Activated CD8-positive, alpha-beta memory T cell treated with anti-CD3 and anti-CD28 coated beads, Interleukin-2, amount 10 ng/mL, durations not matched to agents 7 days and 5 days (primary cell): Measurements from ENCODE around the gene SYT15. TPM values are rescaled to one million over a fixed set of nuclear protein-coding genes. Genes with fewer than 3 reads are reported as not detected.
"Not testable (repeated sequence)": the region's sequence is repeated elsewhere in the genome, so short reads cannot be mapped to it uniquely, and the experiment has no call there.

ENCODE experiments used
- ATAC-seq: fragments of 150-1000 bp; cut with Tn5 transposase; one replicate; pipeline ENCODE4 v1.10.0; 2021; ENCODE audit warnings: moderate library complexity
- CTCF ChIA-PET: fragments of 350-600 bp; sonication (Branson Sonifier 250); formaldehyde crosslinking; loops from one replicate; lab custom pipeline; 2021; ENCODE audit warnings: antibody characterized with exemption; lab: Charles Lee
- DNase-seq: peaks from one replicate; pipeline ENCODE4 v3.0.0-alpha.2; 2020
- H3K27ac Mint-ChIP-seq: one replicate; pipeline ENCODE4 v1.8.0; 2021; ENCODE audit warnings: mild to moderate bottlenecking, mixed read lengths
- H3K27me3 Mint-ChIP-seq: one replicate; pipeline ENCODE4 v1.8.0; 2021; ENCODE audit warnings: mixed read lengths
- H3K36me3 Mint-ChIP-seq: one replicate; pipeline ENCODE4 v1.8.0; 2021; ENCODE audit warnings: mild to moderate bottlenecking, mixed read lengths
- H3K4me1 Mint-ChIP-seq: one replicate; pipeline ENCODE4 v1.8.0; 2021; ENCODE audit warnings: mixed read lengths
- H3K4me3 Mint-ChIP-seq: one replicate; pipeline ENCODE4 v1.8.0; 2021; ENCODE audit warnings: mild to moderate bottlenecking, moderate library complexity, mixed read lengths
- H3K9me3 Mint-ChIP-seq: one replicate; pipeline ENCODE4 v1.8.0; 2022; ENCODE audit warnings: low read depth, mixed read lengths
- total RNA-seq, 2 experiments: library from RNA; stranded (reverse); gene quantifications; one replicate each; pipeline ENCODE4 v1.2.3, GENCODE V29; 2021

The SYT15 gene
- total RNA-seq, 2 experiments from 2014 or later: 0.33 to 1.5 TPM

DNA sequence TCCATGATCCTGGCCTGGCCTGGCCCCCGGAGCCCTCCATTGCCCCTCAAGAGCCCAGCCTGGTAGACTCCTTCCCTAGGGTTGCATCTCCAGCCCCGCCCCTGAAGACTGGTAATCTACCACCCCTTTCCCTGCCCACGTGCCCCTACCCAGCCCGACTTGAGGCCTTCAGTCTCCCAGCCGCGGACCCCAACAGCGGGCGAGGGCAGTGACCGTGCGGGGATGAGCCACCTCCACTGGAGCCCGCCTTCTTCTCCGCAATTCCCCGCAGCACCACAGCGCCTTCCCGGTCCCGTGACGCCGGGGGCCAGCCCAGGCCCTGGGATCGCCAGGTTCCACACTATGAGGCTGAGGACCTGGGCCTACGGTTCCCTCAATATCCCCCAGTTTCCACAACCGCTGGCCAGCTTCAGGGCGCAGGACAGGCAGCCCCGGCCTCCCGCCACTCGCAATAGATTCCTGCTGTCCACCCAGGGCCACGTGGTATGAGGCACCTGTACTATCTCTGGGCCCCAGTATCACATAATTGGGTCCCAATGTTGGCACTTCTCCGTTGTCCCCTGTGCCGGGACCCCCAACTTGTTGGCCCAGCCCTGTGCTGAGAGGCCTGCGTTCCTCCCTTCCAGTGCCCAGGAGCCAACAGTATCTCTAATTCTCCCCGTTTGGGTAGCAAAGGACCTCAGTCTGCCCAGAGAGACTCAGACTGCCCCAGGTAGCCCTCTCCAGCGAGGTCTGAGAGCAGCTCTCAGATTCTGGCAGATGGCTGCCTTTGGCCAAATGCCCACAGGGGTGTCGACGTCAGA is 21.4 kb upstream of the SYT15 start:
- Mint-ChIP-seq H3K36me3 (no peaks in the 10 kb centered on the region), H3K27me3 (no peaks in the 10 kb centered on the region), H3K4me3 (no peak overlapping the region), H3K9me3 (no peaks in the 10 kb centered on the region), H3K27ac (no peak overlapping the region), H3K4me1 (peaks cover 2% of the 10 kb centered on the region)
- CTCF ChIA-PET: no interaction called here
- no peak for ATAC-seq
- DNase-seq: peak; percentile 42

DNA sequence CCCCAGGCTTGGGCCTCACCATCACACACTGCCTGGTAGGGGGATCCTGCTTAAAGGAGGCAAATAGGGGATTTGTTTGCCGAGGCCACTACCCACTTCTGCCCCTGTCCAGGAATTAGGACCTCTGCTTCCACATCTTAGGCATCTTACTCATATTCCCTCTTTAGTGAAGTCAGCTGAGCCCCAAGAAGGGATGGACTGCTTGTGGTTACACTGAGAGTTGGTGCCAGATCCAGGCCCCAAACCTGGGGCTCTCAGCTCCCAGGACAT is 20.9 kb upstream of the SYT15 start:
- no peaks in the 10 kb centered on the region for H3K27me3 Mint-ChIP-seq
- no peaks in the 10 kb centered on the region for H3K9me3 Mint-ChIP-seq
- H3K27ac Mint-ChIP-seq: no peak overlapping the region
- no peaks in the 10 kb centered on the region for H3K36me3 Mint-ChIP-seq
- H3K4me3 Mint-ChIP-seq: no peak overlapping the region
- CTCF ChIA-PET: no interaction called here
- H3K4me1 Mint-ChIP-seq: peaks cover 2% of the 10 kb centered on the region
- DNase-seq: no peak
- no peak for ATAC-seq

DNA sequence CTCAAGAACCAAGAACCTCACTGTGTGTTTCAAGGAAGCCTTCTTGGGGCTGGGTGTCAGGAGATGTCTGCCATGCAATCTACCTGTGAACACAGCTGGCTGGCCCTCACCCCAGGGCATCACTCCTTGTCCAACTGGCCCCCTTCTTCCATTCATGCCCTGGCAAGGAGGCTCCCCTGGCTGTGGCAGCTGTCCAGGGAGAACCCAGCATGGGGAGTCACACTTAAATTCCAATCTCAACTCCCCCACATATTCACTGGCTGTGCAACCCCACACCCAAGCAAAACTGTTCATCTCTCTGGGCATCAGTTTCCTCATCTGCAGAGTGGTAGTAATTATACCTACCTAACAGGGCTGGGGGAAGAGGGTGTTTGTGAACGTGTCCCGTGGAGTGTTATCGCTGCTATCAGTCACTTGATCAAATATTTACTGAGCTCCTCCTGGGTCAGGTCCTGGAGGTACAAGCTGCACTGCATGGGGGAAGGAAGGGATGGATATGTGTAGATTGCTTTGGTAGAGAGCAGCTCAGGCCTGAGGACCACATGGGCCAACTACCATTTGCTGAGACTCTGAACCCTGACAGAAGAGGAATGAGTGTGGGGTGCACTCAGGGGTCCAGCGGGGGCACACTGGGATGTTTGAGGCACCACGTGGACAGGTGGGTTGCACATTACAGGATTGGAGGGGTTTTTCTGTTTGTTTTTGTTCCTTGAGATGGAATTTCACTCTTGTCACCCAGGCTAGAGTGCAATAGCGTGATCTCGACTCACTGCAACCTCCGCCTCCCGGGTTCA is 20.3 kb upstream of the SYT15 start:
- no peaks in the 10 kb centered on the region for H3K27me3 Mint-ChIP-seq
- no peak overlapping the region for H3K27ac Mint-ChIP-seq
- no peaks in the 10 kb centered on the region for H3K9me3 Mint-ChIP-seq
- CTCF ChIA-PET: no interaction called here
- peaks cover 2% of the 10 kb centered on the region for H3K4me1 Mint-ChIP-seq
- DNase-seq: peak; percentile 40
- H3K36me3 Mint-ChIP-seq: no peaks in the 10 kb centered on the region
- no peak for ATAC-seq
- no peak overlapping the region for H3K4me3 Mint-ChIP-seq

DNA sequence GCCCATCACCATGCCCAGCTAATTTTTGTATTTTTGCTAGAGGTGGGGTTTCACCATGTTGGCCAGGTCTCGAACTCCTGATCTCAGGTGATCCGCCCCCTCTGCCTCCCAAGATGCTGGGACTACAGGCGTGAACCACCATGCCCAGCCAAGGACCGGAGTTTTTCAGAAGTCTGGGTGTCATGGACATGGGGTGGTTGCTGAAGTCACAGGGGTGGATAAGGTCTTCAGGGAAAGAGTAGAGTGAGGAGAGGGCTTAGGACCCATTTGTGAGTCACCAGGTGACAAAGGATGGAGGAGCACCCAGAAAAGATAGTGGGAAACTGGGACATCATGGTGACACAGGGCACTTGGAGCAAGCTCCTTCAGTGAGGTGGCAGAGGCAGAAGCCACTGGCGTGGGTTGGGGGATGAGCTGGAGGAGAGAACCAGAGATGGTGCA is 19.7 kb upstream of the SYT15 start:
- Mint-ChIP-seq H3K36me3 (no peaks in the 10 kb centered on the region), H3K27ac (no peak overlapping the region), H3K27me3 (no peaks in the 10 kb centered on the region), H3K4me1 (peaks cover 2% of the 10 kb centered on the region), H3K4me3 (no peak overlapping the region), H3K9me3 (no peaks in the 10 kb centered on the region)
- no peak for ATAC-seq
- DNase-seq: peak; percentile 40
- CTCF ChIA-PET: interaction anchor here (0.7 kb wide), 1 partner anchor 260 kb away, joined by 3 read pairs; no protein-coding TSS in a partner anchor

DNA sequence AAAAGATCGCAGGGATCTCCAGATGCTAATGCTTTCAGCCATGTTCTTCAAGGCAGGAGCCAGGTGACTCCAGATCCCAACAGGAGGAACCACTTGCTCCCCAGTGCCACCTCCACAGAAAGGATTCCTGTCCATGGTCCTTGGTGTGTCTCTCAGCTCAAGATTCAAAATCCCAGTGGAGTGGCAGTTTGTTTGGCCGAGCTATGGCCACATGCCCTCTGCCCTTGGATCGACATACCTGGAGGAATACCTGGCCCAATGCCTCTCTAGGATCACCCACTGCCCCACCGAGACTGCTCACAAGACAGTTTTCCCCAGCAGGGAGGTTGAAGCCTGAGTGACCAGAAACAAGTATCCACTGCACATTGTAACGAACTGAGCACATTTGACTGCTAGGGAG is 18.5 kb upstream of the SYT15 start:
- no peaks in the 10 kb centered on the region for H3K9me3 Mint-ChIP-seq
- H3K27me3 Mint-ChIP-seq: no peaks in the 10 kb centered on the region
- H3K36me3 Mint-ChIP-seq: no peaks in the 10 kb centered on the region
- DNase-seq (peak; percentile 40), ATAC-seq (no peak)
- peaks cover 2% of the 10 kb centered on the region for H3K4me1 Mint-ChIP-seq
- no peak overlapping the region for H3K4me3 Mint-ChIP-seq
- H3K27ac Mint-ChIP-seq: no peak overlapping the region
- CTCF ChIA-PET: no interaction called here

DNA sequence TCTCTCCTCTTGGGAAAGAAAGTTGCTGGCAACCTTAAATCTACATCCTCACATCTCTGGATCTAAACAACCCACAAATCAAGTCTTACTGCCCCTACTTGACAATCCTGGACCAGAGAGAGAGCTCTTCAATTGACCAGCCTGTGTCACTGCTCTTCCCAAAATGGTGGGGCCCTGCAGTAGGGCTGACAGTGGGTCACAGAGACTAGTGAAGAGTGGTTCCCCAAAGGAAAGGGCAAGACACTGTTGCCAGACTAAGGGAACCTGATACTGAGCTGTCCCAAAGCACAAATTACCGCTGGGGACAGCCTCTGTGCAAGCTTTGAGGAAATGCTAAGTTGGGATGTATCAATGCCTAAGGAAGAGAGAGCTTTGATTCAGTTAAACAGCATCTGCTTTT is 18.0 kb upstream of the SYT15 start:
- ATAC-seq: no peak
- H3K27ac Mint-ChIP-seq: no peak overlapping the region
- H3K36me3 Mint-ChIP-seq: no peaks in the 10 kb centered on the region
- peak; percentile 41 for DNase-seq
- H3K4me1 Mint-ChIP-seq: peaks cover 2% of the 10 kb centered on the region
- H3K9me3 Mint-ChIP-seq: no peaks in the 10 kb centered on the region
- CTCF ChIA-PET: no interaction called here
- H3K4me3 Mint-ChIP-seq: no peak overlapping the region
- H3K27me3 Mint-ChIP-seq: no peaks in the 10 kb centered on the region

DNA sequence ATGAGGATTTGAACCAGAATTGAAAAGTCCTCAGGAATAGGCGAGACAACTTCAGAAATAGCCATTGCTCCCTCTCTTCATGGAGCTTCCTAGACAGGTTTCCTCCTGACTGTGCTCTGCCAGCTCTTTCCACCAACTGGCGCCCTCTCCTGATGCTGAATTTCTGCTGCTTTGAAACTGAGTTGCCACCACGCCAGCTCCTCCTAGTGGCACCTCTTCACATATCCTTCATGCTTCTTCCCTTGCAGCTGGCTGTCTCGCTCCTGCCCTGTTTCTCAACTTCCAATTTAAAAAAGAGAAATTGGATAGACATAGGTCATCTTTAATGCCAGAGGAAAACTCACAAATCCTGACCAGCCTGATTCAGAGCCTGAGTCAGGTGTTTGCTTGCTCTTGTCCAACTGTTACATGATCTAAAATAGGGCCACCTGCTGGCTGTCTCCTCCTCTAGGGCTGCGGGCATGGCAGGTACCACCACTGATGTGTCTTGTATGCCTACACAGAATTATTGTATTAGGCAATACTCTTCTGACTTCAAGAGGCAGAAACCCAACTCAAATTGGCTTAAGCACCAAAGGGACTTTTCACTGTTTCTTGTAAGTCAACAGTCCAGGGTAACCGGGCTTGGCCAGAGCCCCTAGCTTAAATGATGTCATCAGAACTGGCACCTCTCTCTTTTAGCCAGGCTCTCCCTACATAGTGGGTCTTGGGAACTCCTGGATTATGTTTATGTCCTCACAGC is 13.2 kb upstream of the SYT15 start:
- H3K4me3 Mint-ChIP-seq, CTCF ChIA-PET, H3K9me3 Mint-ChIP-seq, H3K36me3 Mint-ChIP-seq, H3K27ac Mint-ChIP-seq, H3K4me1 Mint-ChIP-seq, H3K27me3 Mint-ChIP-seq: not testable (repeated sequence)
- ATAC-seq: peak; percentile 84
- DNase-seq: peak; percentile 68

DNA sequence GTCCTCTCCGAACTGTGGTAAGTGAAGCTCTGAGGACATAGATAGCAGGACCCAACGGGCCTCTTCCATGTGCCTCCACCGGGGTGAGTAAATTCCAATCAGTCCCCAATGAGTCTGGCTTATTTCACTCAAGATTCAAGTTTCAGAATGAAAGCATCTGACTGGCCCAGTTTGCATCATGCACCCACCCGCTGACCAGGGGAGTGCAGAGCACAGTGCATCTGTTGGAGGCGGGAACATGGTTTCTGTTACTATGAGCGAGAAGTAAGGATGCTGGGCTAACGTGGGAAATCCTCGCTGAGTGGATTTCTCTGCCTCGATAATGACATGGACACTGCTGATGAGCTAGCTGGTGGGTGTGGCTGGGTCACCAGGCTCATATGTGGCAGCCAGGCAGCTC is 11.8 kb upstream of the SYT15 start:
- H3K4me3 Mint-ChIP-seq, H3K36me3 Mint-ChIP-seq, DNase-seq: not testable (repeated sequence)

DNA sequence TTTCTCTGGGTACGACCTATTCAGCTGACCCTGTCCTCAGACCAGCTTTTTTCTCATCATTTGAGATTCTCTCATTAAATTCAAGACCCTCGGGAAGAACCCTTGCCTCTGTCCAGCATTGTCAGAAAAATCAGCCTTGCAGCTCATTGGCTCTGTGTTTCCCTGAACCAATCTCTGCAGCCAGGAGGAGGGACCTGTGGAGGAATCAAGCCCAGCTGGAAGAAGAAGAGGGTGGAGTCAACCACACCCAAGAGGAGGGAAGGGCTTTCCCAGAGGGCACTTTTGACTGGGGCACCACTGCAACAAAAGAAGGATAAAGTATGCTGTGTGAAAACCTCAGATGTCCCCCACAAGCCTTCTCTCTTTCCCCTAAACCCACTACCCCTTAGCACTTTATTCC is 8.3 kb upstream of the SYT15 start:
- H3K9me3 Mint-ChIP-seq, DNase-seq, H3K27me3 Mint-ChIP-seq, ATAC-seq, H3K4me3 Mint-ChIP-seq, H3K36me3 Mint-ChIP-seq, H3K4me1 Mint-ChIP-seq, H3K27ac Mint-ChIP-seq, CTCF ChIA-PET: not testable (repeated sequence)

More for the DNA sequence above, 11.8 kb upstream of the SYT15 start:
- H3K27ac Mint-ChIP-seq, CTCF ChIA-PET, H3K4me1 Mint-ChIP-seq, ATAC-seq, H3K9me3 Mint-ChIP-seq, H3K27me3 Mint-ChIP-seq: not testable (repeated sequence)

DNA sequence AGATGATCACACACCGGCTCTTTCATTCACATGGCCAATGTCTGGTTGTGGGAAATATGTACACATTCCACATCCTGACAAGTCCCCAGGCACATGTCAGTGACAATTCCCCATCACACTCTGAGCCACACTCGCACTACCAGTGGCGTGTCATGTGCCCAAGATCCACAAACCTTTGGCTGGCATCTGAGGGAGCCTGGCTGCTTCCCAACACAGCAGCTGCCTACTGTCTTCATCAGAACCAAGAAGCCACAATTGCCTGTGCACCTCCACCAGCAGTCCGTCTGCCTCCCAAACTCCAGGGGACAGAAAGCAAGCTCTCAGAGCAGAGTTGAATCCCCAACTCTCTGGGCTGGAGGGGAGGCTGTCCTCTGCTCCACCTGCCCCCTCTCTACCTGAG is 6.2 kb upstream of the SYT15 start:
- H3K27ac Mint-ChIP-seq, H3K4me3 Mint-ChIP-seq, CTCF ChIA-PET, H3K9me3 Mint-ChIP-seq, H3K36me3 Mint-ChIP-seq, H3K4me1 Mint-ChIP-seq, ATAC-seq, DNase-seq, H3K27me3 Mint-ChIP-seq: not testable (repeated sequence)

DNA sequence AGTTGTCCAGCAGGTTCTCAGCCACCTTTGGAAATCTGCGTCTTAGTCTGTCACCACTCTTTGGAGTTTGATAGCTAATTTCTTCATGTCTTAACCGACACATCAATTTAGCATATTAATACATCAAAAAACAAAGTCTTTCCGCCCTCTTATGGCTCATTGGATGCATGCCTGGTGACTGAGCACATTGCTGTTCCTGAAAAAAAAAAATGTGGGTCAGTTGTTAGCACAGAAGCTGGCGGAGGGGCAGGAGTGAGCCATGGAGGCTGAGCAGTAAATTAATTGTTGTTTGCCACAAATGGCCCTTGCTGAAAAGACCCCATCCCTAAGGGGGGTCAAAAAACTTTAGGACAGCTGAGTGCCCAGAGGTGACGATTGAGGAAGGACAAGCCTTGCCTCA is 5.6 kb upstream of the SYT15 start:
- DNase-seq, H3K9me3 Mint-ChIP-seq, H3K4me1 Mint-ChIP-seq, H3K27me3 Mint-ChIP-seq, H3K36me3 Mint-ChIP-seq, CTCF ChIA-PET, H3K27ac Mint-ChIP-seq, H3K4me3 Mint-ChIP-seq, ATAC-seq: not testable (repeated sequence)

DNA sequence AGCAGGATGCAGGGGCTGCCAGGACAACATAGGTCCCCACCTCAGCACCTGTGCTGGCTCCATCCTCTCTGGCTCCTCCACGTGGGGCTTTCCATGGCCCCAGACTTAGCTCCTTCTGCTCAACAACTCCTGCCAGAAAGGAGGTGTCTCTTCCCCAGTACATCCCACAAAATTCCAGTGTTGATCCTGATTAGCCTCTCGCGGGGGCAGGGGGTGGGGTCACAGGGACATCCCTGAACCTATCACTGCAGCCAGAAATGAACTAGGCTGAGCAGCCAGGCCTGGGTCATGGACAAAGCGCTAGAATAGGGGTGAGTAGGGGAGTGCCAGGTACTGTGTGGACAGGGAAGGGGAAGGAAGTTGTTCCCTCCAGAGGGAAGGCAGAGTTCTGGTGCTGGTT is 5.0 kb upstream of the SYT15 start:
- H3K4me1 Mint-ChIP-seq, H3K27me3 Mint-ChIP-seq, H3K36me3 Mint-ChIP-seq, H3K4me3 Mint-ChIP-seq, CTCF ChIA-PET, ATAC-seq, H3K27ac Mint-ChIP-seq, H3K9me3 Mint-ChIP-seq, DNase-seq: not testable (repeated sequence)

DNA sequence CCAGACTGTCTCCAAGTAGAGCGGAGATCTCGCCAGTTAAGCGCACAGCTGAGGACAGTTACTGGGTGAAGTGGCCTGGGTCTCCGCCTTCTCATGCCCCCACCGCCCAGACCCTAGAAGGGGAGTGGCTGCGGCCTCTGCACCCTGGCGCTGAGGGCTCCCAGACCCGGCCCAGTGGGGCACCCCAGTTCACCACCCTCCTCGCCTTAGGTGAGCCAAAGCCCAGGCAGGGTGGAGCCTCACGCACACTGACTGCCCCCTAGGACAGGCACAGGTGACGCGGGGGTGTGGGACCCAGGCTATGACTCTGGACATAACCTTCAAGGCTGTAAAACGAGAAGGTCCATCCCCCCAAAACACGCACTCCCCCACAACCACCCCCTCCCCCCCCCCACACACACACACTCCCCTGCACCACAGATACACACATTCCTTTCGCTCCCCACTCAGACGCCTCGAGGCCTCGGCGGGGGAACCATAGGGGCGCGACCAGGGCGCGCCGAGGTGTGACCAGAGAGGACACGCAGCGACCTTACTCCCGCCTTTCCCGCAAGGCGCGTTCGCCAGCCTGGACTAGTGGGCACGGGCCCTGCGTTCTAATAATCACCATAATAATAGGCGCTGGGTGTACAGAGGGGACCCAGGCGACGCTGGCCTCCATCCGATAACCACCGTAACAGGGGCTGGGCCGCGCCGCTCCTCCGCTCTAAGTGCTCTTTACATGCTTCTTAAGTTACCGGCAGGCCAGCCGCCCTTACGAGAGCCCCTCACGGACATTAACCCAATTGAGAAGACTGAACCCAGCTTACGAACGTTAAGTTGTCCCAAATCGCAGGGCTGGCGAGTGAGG is 1.1 kb upstream of the SYT15 start:
- H3K27me3 Mint-ChIP-seq, H3K27ac Mint-ChIP-seq, H3K9me3 Mint-ChIP-seq, H3K4me3 Mint-ChIP-seq, DNase-seq, H3K36me3 Mint-ChIP-seq, CTCF ChIA-PET, ATAC-seq, H3K4me1 Mint-ChIP-seq: not testable (repeated sequence)
